Measurements from ENCODE around the gene KRTAP3-3. TPM values are rescaled to one million over a fixed set of nuclear protein-coding genes. Genes with fewer than 3 reads are reported as not detected.

Gene KRTAP3-3
- polyA plus RNA-seq, 1 donor: not detected

DNA sequence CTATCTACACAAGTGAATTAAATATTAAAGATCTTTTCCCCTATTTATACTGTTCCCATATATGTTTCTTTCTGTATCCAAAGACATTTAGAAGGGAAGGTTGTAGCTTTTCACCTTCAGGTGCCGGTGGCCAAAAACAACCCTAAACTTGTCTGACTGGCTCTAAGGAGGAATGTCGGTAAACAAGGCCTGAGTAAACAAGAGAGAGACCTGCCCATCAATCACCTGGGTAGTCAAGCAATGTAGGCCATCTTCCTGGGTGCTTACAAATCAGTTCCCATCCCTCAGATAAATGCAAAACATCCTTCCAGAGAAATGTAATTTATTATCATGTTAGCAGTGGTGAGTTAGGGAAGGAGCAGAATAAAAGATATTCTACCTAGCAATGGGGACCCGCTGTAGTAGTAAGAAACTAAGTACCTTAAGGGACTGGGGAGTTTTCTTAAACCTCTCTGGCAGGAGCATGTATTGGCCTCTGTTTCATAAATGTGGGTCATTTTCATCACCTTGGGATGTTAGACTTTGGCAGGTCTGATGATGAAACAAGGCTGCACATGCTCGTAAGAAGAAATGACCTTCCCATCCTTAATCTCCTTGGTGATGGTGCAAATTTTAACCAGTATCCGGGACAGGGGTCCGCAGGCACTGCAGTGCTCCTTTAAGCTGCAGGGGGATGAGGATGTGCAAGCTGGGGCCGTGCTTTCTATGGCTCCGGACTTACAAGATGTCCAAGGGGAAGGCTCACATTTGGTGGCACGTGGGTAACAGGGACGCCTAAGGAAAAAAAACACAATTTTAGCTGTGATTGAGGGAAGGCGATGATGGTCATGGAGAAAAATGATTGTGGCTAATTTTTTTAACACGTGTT is 35.6 kb downstream of the KRTAP3-3 start:
- no peak for DNase-seq (ENCODE audit: low read depth)

DNA sequence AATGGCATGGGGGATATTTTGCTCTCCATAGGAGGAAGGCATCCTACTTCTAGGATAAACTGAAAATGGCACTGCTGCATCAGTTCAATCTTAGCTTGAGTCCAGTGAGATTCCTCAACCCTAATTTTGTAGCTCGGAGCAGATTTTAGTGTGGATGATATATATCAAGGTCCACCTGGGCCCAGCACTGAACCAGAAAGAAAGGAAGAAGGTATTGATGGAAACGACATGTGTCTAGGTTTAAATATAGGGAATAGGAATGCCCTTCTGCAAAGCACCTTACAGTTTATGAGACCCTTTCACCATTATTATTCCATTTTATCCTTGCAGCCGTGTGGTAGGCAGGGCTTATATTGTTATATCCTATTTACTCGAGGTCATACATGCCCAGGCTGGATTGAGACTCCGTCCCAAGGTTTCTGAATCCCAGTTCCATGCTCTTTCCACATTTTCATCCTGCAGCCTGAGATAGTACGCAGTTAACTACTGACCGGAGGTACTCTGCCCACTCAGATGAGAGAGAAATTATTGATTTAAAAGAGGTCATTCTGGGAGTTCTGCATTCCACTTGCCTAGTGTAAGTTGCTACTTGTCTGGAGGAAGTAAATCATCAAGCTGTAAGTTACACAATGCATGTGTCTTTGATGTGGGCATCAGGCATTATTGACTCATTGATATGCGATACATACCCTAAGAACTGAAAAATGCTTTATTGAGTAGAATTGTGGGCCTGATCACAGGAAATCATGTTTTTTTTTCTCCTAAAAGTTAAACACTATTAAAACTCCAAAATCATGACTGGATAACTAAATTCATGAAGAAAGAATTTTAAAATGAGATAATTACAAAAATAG is 37.3 kb downstream of the KRTAP3-3 start:
- DNase-seq (ENCODE audit: low read depth): no peak

DNA sequence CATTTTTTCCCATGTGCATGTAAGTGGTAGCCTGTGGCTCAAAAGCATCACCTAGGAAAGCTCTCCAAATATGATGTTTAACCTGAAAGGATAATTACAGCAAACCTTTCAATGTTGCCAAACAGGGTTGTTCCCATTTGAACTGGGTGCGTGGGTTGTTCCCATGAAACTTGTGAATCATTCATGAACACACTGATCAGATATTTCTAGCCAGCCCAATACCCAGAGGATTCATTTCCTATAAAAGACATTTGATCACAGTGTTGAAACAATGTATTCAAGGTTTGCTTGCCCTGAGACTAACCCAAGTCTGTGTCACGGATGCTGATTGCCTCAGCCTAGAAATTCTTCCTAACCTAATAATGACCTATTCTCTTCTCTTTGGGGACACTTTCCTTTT is 40.1 kb downstream of the KRTAP3-3 start:
- no peak for DNase-seq (ENCODE audit: low read depth)

DNA sequence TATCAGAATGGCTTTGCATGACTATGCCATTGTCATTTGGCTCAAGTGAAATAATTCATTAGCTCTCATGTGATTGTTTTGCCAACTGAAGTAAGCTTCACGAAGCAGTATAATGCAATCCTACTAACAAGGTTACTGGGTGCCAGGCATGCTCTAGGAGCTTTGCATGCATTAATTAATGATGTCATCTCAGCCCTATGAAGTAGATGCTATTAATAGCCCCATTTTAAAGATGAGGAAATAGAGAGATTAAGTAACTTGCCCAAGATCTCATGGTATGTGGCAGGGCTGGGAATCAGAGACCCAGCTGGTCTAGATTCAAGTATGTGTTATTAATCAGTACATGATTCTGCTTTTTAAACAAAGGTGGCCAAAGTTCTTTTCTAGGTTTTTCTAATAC is 41.3 kb downstream of the KRTAP3-3 start:
- no peak for DNase-seq (ENCODE audit: low read depth)

DNA sequence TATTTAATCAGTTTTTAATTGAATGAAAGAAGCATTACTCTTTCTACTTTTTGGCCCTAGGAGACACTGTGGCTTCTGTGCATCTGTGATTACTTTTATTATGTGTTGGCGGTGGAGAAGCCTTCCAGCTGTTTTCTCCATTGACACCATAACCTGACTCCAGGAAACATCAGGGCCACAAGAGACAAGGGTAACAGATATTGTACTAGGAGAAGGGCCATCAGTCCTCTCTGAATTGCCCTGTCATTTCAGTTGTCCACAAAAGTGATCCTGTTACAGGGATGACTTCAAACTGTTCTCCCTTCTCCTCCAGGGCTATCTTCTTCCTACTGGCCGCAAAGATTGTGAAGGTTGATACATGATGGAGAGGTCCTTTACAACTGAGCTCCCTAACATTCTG is 41.8 kb downstream of the KRTAP3-3 start:
- DNase-seq (ENCODE audit: low read depth): no peak

DNA sequence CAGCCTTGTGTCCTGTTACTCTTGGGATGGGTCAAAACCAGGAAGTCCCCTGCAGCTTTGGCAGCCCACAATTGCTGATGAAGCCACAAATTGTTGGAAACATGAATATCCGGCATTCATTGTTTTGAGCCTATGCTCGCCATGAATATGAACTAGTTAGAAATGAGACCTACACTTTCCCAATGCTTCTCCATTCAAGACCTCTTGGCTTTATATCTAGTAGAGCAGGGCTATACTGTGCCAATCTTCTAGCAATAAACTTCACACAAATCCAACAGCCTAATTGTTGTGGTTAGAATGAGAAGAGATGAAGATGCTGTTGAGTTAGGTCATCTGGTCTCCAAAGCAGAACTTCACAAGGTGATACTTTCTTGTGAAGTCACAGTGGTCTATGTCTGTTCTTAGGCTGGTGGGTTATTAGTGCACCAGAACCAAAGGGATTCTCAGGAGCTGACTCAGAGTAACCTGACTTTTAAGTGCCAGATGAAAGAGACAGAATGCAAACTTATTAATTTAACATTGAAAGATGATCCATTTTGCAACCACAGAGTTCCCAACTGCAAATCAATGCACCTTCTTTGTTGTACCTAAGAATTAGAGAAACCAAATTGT is 42.8 kb downstream of the KRTAP3-3 start:
- no peak for DNase-seq (ENCODE audit: low read depth)

DNA sequence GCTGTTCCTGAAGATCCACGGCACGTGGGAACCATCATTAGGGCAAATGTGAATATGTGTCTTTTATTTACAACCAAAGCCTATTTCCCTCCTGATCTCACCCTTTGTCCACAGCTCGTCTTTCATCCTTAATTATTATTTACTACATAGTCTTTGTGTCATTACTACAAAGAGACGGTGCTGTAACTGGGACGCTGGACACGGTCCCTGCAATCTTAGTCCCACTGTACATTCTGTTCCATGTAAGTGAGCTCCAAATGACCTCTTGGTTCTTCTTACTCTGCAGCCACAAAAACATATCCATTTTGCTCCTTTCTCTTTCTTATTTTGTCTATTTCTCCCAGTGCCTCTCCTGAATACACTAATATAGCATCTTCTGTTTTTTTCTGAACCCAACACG is 43.8 kb downstream of the KRTAP3-3 start:
- no peak for DNase-seq (ENCODE audit: low read depth)

DNA sequence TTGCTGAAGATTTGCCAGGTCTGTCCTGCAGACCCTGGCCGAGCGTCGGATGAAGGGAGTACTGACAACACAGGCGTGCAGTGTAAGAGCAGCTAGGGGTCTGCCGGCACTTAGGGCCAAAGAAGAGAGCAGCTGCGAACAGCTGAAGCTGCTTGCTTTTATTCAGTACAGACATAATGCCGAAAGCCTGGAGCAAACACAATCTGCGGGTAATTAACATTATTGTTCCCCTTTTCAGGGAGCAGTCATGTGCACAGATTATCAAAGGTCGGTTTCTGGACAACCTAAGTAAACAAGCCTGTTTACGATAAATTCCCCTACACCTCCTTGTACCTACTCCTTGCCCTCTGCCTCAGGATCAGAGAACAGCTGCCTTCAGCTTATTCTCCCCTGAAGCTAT is 44.5 kb downstream of the KRTAP3-3 start:
- no peak for DNase-seq (ENCODE audit: low read depth)

DNA sequence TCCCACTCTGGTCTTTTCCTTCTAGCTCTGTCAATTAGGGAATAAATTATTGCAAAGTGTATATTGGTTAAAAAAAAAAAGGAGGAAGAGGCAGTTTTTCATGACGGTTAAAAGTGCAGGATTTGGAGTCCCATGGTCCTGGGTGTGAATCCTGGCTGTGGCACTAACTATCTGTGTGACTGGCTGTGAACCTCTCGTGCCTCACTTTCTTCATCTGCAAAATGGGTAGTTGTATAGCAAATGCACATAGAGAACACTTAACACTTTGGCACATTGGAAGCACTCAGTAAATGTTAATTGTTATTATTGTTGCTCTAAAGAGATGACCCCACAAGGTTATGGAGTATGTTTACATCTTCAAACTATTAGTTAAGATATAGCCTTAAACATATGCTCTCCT is 46.0 kb downstream of the KRTAP3-3 start:
- DNase-seq (ENCODE audit: low read depth): no peak

DNA sequence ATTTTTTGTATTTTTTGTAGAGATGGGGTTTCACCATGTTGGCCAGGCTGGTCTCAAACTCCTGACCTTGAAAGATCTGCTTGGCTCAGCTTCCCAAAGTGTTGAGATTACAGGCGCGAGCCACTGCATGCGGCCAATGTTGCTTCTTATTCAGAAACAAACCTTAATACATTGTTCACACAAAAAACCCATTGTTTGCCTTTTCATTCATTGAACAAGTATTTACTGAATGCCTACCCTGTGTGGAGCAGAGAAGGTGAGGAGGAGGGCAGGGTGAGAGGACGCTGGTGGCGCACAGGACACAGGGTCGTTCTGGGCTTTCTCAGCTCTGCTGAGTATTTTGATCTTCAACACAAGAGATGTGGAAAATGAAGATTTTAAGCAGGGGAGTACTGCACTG is 48.5 kb downstream of the KRTAP3-3 start:
- no peak for DNase-seq (ENCODE audit: low read depth)

DNA sequence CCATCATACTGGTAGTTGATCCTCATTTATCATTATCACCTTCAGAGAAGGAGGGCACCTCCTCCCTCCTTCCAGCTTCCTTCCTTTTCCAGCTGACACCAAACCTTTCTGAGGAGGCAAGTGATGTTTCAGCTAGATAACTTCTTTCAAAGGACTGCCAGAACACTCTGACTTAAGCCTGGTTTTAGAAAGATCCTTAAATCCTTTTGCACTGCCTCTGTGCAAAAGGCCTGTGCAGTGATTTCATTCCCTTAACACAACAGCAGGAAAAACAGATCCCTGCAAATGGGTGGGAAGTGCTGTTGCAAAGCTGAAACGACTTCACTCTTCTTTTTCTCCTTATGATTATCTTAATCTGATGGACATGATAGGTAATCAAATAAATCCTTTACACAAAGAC is 49.4 kb downstream of the KRTAP3-3 start:
- DNase-seq (ENCODE audit: low read depth): no peak

Other genes starting within 250 kb of the KRTAP3-3 start
- gene KRT25, start 238.8 kb downstream of the KRTAP3-3 start, polyA plus RNA-seq (ENCODE audit: insufficient read length): not detected
- not detected for gene KRT26, start 222.0 kb downstream of the KRTAP3-3 start, polyA plus RNA-seq (ENCODE audit: insufficient read length)
- gene KRT27, start 211.6 kb downstream of the KRTAP3-3 start, polyA plus RNA-seq (ENCODE audit: insufficient read length): not detected
- not detected for gene KRT28, start 194.2 kb downstream of the KRTAP3-3 start, polyA plus RNA-seq (ENCODE audit: insufficient read length)
- gene KRT10, start 171.6 kb downstream of the KRTAP3-3 start, polyA plus RNA-seq (ENCODE audit: insufficient read length): 35.8 TPM
- gene KRT12, start 126.9 kb downstream of the KRTAP3-3 start, polyA plus RNA-seq (ENCODE audit: insufficient read length): 0.08 TPM
- not detected for gene KRT20, start 108.9 kb downstream of the KRTAP3-3 start, polyA plus RNA-seq (ENCODE audit: insufficient read length)
- 0.19 TPM for gene KRT23, start 56.5 kb downstream of the KRTAP3-3 start, polyA plus RNA-seq (ENCODE audit: insufficient read length)
- gene KRT39, start 27.2 kb downstream of the KRTAP3-3 start, polyA plus RNA-seq (ENCODE audit: insufficient read length): 7.2 TPM
- 10.9 TPM for gene KRT40, start 9.8 kb downstream of the KRTAP3-3 start, polyA plus RNA-seq (ENCODE audit: insufficient read length)
- 0.52 TPM for gene KRTAP3-2, start 5.7 kb upstream of the KRTAP3-3 start, polyA plus RNA-seq (ENCODE audit: insufficient read length)
- not detected for gene KRTAP3-1, start 15.0 kb upstream of the KRTAP3-3 start, polyA plus RNA-seq (ENCODE audit: insufficient read length)
- gene KRTAP1-5, start 33.0 kb upstream of the KRTAP3-3 start, polyA plus RNA-seq (ENCODE audit: insufficient read length): not detected
- gene KRTAP1-4, start 36.0 kb upstream of the KRTAP3-3 start, polyA plus RNA-seq (ENCODE audit: insufficient read length): not detected
- gene KRTAP1-3, start 40.7 kb upstream of the KRTAP3-3 start, polyA plus RNA-seq (ENCODE audit: insufficient read length): not detected
- gene KRTAP1-1, start 47.3 kb upstream of the KRTAP3-3 start, polyA plus RNA-seq (ENCODE audit: insufficient read length): not detected
- not detected for gene KRTAP2-1, start 53.2 kb upstream of the KRTAP3-3 start, polyA plus RNA-seq (ENCODE audit: insufficient read length)
- gene KRTAP2-2, start 61.1 kb upstream of the KRTAP3-3 start, polyA plus RNA-seq (ENCODE audit: insufficient read length): not detected
- not detected for gene KRTAP2-3, start 66.0 kb upstream of the KRTAP3-3 start, polyA plus RNA-seq (ENCODE audit: insufficient read length)
- not detected for gene KRTAP2-4, start 71.7 kb upstream of the KRTAP3-3 start, polyA plus RNA-seq (ENCODE audit: insufficient read length)
- gene KRTAP4-7, start 90.0 kb upstream of the KRTAP3-3 start, polyA plus RNA-seq (ENCODE audit: insufficient read length): not detected
- not detected for gene KRTAP4-8, start 104.0 kb upstream of the KRTAP3-3 start, polyA plus RNA-seq (ENCODE audit: insufficient read length)
- gene KRTAP4-16, start 108.0 kb upstream of the KRTAP3-3 start, polyA plus RNA-seq (ENCODE audit: insufficient read length): not detected
- not detected for gene KRTAP4-9, start 111.2 kb upstream of the KRTAP3-3 start, polyA plus RNA-seq (ENCODE audit: insufficient read length)
- not detected for gene KRTAP4-11, start 124.2 kb upstream of the KRTAP3-3 start, polyA plus RNA-seq (ENCODE audit: insufficient read length)
- not detected for gene KRTAP4-12, start 130.0 kb upstream of the KRTAP3-3 start, polyA plus RNA-seq (ENCODE audit: insufficient read length)
- gene KRTAP4-6, start 146.4 kb upstream of the KRTAP3-3 start, polyA plus RNA-seq (ENCODE audit: insufficient read length): not detected
- gene KRTAP4-5, start 155.7 kb upstream of the KRTAP3-3 start, polyA plus RNA-seq (ENCODE audit: insufficient read length): not detected
- not detected for gene KRTAP4-4, start 166.6 kb upstream of the KRTAP3-3 start, polyA plus RNA-seq (ENCODE audit: insufficient read length)
- gene KRTAP4-3, start 174.1 kb upstream of the KRTAP3-3 start, polyA plus RNA-seq (ENCODE audit: insufficient read length): not detected
- not detected for gene KRTAP4-2, start 184.1 kb upstream of the KRTAP3-3 start, polyA plus RNA-seq (ENCODE audit: insufficient read length)
- gene KRTAP4-1, start 190.7 kb upstream of the KRTAP3-3 start, polyA plus RNA-seq (ENCODE audit: insufficient read length): not detected
- gene KRTAP9-1, start 195.7 kb upstream of the KRTAP3-3 start, polyA plus RNA-seq (ENCODE audit: insufficient read length): not detected
- not detected for gene KRTAP9-2, start 232.5 kb upstream of the KRTAP3-3 start, polyA plus RNA-seq (ENCODE audit: insufficient read length)
- not detected for gene KRTAP9-3, start 238.3 kb upstream of the KRTAP3-3 start, polyA plus RNA-seq (ENCODE audit: insufficient read length)
- not detected for gene KRTAP9-8, start 243.8 kb upstream of the KRTAP3-3 start, polyA plus RNA-seq (ENCODE audit: insufficient read length)